Right lobe of liver (tissue), 6 donors: ENCODE data around the gene PATL1. TPM values are rescaled to one million over a fixed set of nuclear protein-coding genes. Genes with fewer than 3 reads are reported as not detected.

Source experiments
- ATAC-seq, 4 donors: fragments of 200-7000 bp; cut with Tn5 transposase; one replicate each; pipeline ENCODE4 v1.9.1; 2020; ENCODE audit warnings: mild to moderate bottlenecking in 4 of 4, moderate library complexity in 4 of 4
- DNase-seq, 3 donors: peaks; one replicate each; pipeline ENCODE4 v3.0.0-alpha.2; 2020
- H3K27ac ChIP-seq, 3 donors: fragments of 200-600 bp; one replicate each; pipeline ENCODE4 v1.8.0; 2022
- H3K27me3 ChIP-seq, 2 donors: fragments of 200-600 bp; one replicate each; pipeline ENCODE4 v1.8.0; 2022
- H3K36me3 ChIP-seq, 4 donors: fragments of 200-600 bp; sonication (generic) in 1 of 4; one replicate each; pipeline versions ENCODE4 v1.5.1 to v1.8.0; 2017 to 2022; ENCODE audit warnings: control low read depth in 1 of 4
- H3K4me1 ChIP-seq, 4 donors: fragments of 200-600 bp; sonication (generic) in 1 of 4; one replicate each; pipeline versions ENCODE4 v1.5.1 to v1.8.0; 2017 to 2022; ENCODE audit warnings: control low read depth in 1 of 4
- H3K4me3 ChIP-seq, 3 donors: fragments of 200-600 bp; one replicate each; pipeline ENCODE4 v1.8.0; 2022
- H3K9me3 ChIP-seq, 4 donors: fragments of 200-600 bp; sonication (generic) in 1 of 4; one replicate each; pipeline versions ENCODE4 v1.5.1 to v1.8.0; 2017 to 2022; ENCODE audit warnings: control low read depth in 1 of 4
- CTCF ChIP-seq, 4 donors: fragments of 200-600 bp in 3 of 4; fragments of 450-650 bp in 1 of 4; IDR thresholded peaks; one replicate each; pipeline versions ENCODE4 v1.5.1 to v1.8.0; 2016 to 2022; ENCODE audit warnings: antibody characterized with exemption in 4 of 4, mild to moderate bottlenecking in 2 of 4
- POLR2A ChIP-seq: fragments of 450-650 bp; IDR thresholded peaks from one replicate; pipeline ENCODE4 v1.6.1; 2017; ENCODE audit warnings: antibody characterized with exemption, mild to moderate bottlenecking
- WGBS: methylation state at CpG from one replicate; pipeline ENCODE4 v1.1.6; 2018; ENCODE audit warnings: low coverage, low lambda C conversion rate; ENCODE audit not compliant: insufficient coverage; ENCODE audit errors: missing lambda C conversion rate; 5-methylcytosine and 5-hydroxymethylcytosine counted together
- intact Hi-C, 2 donors: fragments of 100-400 bp; cut with DNase I; formaldehyde crosslinking; loops; one replicate each; pipeline versions ENCODE4 v1.11.2 to v1.14.1; 2022
- total RNA-seq, 6 experiments: library from RNA; depleted of rRNA in 2 of 6; stranded (reverse); fragments of >200 nt in 2 of 6; fragmentation: NEBNext Ultra II Directional in 3 of 6; extraction: Animal tissue kit (Norgen Biotek cat#: 25700) in 3 of 6; gene quantifications; one replicate each; pipeline versions ENCODE4 v1.1.0 to v1.2.4, GENCODE V29; 2016 to 2023
- donor health status: DM: no; HTN: yes; CAD: no.
- donor health status: DM: no; HTN: no; CAD: no.
- donor health status: DM: no; HTN: no; CAD: no.
- donor health status: DM: no; HTN: yes; CAD: no.
- donor health status: DM: no; HTN: yes; CAD: no.

The PATL1 gene
- total RNA-seq, 6 experiments from 2014 or later: 13.8 to 27.6 (median 21.1) TPM

GRCh38 chr11:59647245-59647980 is 21.4 kb downstream of the PATL1 start:
- intact Hi-C loops: no loop called here
- Histone ChIP-seq H3K9me3 (no peaks in the 10 kb centered on the region), H3K27ac (no peak overlapping the region), H3K36me3 (peaks cover 0 to 81% (median 45%) of the 10 kb centered on the region in 4 donors), H3K4me3 (no peak overlapping the region), H3K4me1 (peaks cover 0 to 20% (median 9%) of the 10 kb centered on the region in 4 donors), H3K27me3 (no peaks in the 10 kb centered on the region)
- ATAC-seq (peak in 2 of 4 donors; percentile 10 to 17), DNase-seq (no peak)
- 78% methylated on average over 3 of the region's 3 CpGs for WGBS
- TF ChIP-seq POLR2A: no peak

- intact Hi-C loops: no loop called here
- Histone ChIP-seq H3K27me3 (no peaks in the 10 kb centered on the region), H3K27ac (peak overlapping the region in 1 of 3 donors; percentile 54), H3K36me3 (peaks cover 0 to 81% (median 52%) of the 10 kb centered on the region in 4 donors), H3K9me3 (no peaks in the 10 kb centered on the region), H3K4me3 (no peak overlapping the region), H3K4me1 (peaks cover 0 to 20% (median 4%) of the 10 kb centered on the region in 4 donors)
- DNase-seq (no peak), ATAC-seq (peak in 3 of 4 donors; percentile 21 to 77 (median 32))
- 63% methylated on average over 1 of the region's 3 CpGs for WGBS
- TF ChIP-seq CTCF (IDR thresholded peaks at IDR 0.05): no peak
- no peak for TF ChIP-seq POLR2A
Measured at GRCh38 chr11:59644528-59644927, 24.3 kb downstream of the PATL1 start.

- ATAC-seq: peak; percentile 49 to 81 (median 80)
- no peaks in the 10 kb centered on the region for H3K27me3 ChIP-seq
- H3K27ac ChIP-seq: peak overlapping the region in 1 of 3 donors; percentile 8
- WGBS: 39% methylated on average over 3 of the region's 3 CpGs
- H3K4me3 ChIP-seq: no peak overlapping the region
- no peak for TF ChIP-seq CTCF (IDR thresholded peaks at IDR 0.05)
- no peaks in the 10 kb centered on the region for H3K9me3 ChIP-seq
- H3K36me3 ChIP-seq: peaks cover 8 to 81% (median 49%) of the 10 kb centered on the region in 4 donors
- H3K4me1 ChIP-seq: peaks cover 0 to 20% (median 4%) of the 10 kb centered on the region in 4 donors
- intact Hi-C loops: no loop called here
- DNase-seq: no peak
Measured at GRCh38 chr11:59643390-59643789, 25.4 kb downstream of the PATL1 start.

- Histone ChIP-seq H3K4me1 (peaks cover 0 to 20% (median 4%) of the 10 kb centered on the region in 4 donors), H3K9me3 (no peaks in the 10 kb centered on the region), H3K4me3 (no peak overlapping the region), H3K27ac (no peak overlapping the region), H3K27me3 (no peaks in the 10 kb centered on the region), H3K36me3 (peaks cover 8 to 82% (median 51%) of the 10 kb centered on the region in 4 donors)
- DNase-seq (no peak), ATAC-seq (no peak)
- no peak for TF ChIP-seq POLR2A
- TF ChIP-seq CTCF (IDR thresholded peaks at IDR 0.05): no peak
- intact Hi-C loops: no loop called here
- 100% methylated on average over 1 of the region's 3 CpGs for WGBS
Measured at GRCh38 chr11:59641156-59641555, 27.7 kb downstream of the PATL1 start.

- WGBS: 90% methylated on average over 2 of the region's 2 CpGs
- H3K9me3 ChIP-seq: no peaks in the 10 kb centered on the region
- no peak overlapping the region for H3K4me3 ChIP-seq
- no peaks in the 10 kb centered on the region for H3K27me3 ChIP-seq
- peaks cover 0 to under 1% (median 0%) of the 10 kb centered on the region in 4 donors for H3K36me3 ChIP-seq
- intact Hi-C loops: no loop called here
- ATAC-seq (no peak), DNase-seq (no peak)
- no peaks in the 10 kb centered on the region for H3K4me1 ChIP-seq
- no peak overlapping the region for H3K27ac ChIP-seq
- no peak for TF ChIP-seq CTCF (IDR thresholded peaks at IDR 0.05)
- TF ChIP-seq POLR2A: no peak
Measured at GRCh38 chr11:59630493-59630892, 38.3 kb downstream of the PATL1 start.
